ENCODE measurements around the gene TRIM7.

DNA sequence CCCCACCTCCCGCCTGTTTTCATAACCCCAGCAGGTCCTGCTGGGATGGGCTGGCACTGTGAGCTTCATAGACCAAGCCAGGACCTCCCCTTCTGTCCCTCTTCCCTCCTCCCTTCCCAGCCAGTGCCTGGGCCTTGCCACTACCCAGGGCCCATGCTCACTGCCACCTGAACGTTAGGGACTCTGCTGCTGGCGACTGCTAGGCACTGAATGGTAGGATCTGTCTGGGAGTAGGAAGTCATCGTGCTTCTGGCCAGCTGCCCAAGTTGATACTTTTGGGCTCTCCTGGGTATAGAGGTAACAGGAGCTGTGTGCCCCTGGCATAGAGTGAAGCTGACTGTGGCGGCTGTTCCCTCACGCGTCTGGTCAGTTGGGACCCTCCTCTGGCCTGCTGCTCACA is 26.4 kb upstream of the TRIM7 start:
- no peak for TF ChIP-seq CTCF (conservative IDR thresholded peaks at IDR 0.05)
- TF ChIP-seq ZFX (IDR thresholded peaks at IDR 0.05) = no peak

Data from C4-2B (cell line).